SK-N-SH (cell line): ENCODE results near the gene TAP1. TPM values are rescaled to one million over a fixed set of nuclear protein-coding genes. Genes with fewer than 3 reads are reported as not detected.

Experiments
- CTCF ChIA-PET: fragments of 300-600, 350-600 bp; formaldehyde crosslinking; extraction: SDS; loops from one replicate; lab custom pipeline; 2021; lab: Yijun Ruan, JAX
- POLR2A ChIA-PET: fragments of 350-600 bp; sonication (Branson Sonifier 250); formaldehyde crosslinking; extraction: SDS; loops from one replicate; lab custom pipeline; 2020; ENCODE audit warnings: antibody characterized with exemption, inconsistent platforms; lab: Yijun Ruan, JAX
- DNase-seq: peaks from one replicate; pipeline ENCODE4 v3.0.0; 2012
- H2AFZ ChIP-seq: fragments of 200-600 bp; sonication (generic); 2 replicates; pipeline ENCODE4 v1.8.1; 2016; ENCODE audit warnings: antibody characterized with exemption, mild to moderate bottlenecking, low read depth
- H3F3A ChIP-seq: fragments of 200-600 bp; sonication (generic); replicated peaks from 2 replicates; pipeline ENCODE3; 2016; ENCODE audit warnings: antibody characterized with exemption, mild to moderate bottlenecking; ENCODE audit not compliant: insufficient read depth
- H3K27ac ChIP-seq, 2 experiments: fragments of 200-500 bp in 1 of 2; fragments of 200-600 bp in 1 of 2; sonication (Bioruptor generic) in 1 of 2; sonication (generic), shearing (Covaris generic) in 1 of 2; 2 replicates each; pipeline versions ENCODE4 v1.5.1 to v1.6.1; 2014 to 2016; ENCODE audit warnings: low read depth in 2 of 2, inconsistent platforms in 1 of 2, low read length in 1 of 2, mild to moderate bottlenecking in 1 of 2, mixed read lengths in 1 of 2
- H3K27me3 ChIP-seq: fragments of 200-600 bp; sonication (generic), shearing (Covaris generic); 2 replicates; pipeline ENCODE4 v1.6.1; 2016; ENCODE audit warnings: mixed run types; ENCODE audit not compliant: insufficient read depth
- H3K36me3 ChIP-seq, 2 experiments: fragments of 200-500 bp in 1 of 2; fragments of 200-600 bp in 1 of 2; sonication (Bioruptor generic) in 1 of 2; sonication (generic) in 1 of 2; replicated peaks in 1 of 2; 2 replicates each; pipeline versions ENCODE3 to v1.5.1; 2014 to 2016; ENCODE audit warnings: low read length in 1 of 2, mild to moderate bottlenecking in 1 of 2; ENCODE audit not compliant: insufficient read depth in 2 of 2, control insufficient read depth in 1 of 2
- H3K4me1 ChIP-seq, 2 experiments: fragments of 200-500 bp in 1 of 2; fragments of 200-600 bp in 1 of 2; sonication (Bioruptor generic) in 1 of 2; sonication (generic), shearing (Covaris generic) in 1 of 2; 2 replicates each; pipeline versions ENCODE4 v1.5.1 to v1.6.1; 2014 to 2016; ENCODE audit warnings: low read depth in 1 of 2, low read length in 1 of 2, mixed run types in 1 of 2; ENCODE audit not compliant: insufficient read depth in 2 of 2, control insufficient read depth in 1 of 2
- H3K4me2 ChIP-seq: fragments of 200-600 bp; sonication (generic), shearing (Covaris generic); 2 replicates; pipeline ENCODE4 v1.6.1; 2017; ENCODE audit warnings: mixed run types
- H3K4me3 ChIP-seq, 2 experiments: fragments of 200-500 bp in 1 of 2; fragments of 200-600 bp in 1 of 2; sonication (Bioruptor generic) in 1 of 2; sonication (generic), shearing (Covaris generic) in 1 of 2; 2 replicates each; pipeline versions ENCODE4 v1.5.1 to v1.8.1; 2014 to 2016; ENCODE audit warnings: low read depth in 2 of 2, inconsistent platforms in 1 of 2, low read length in 1 of 2, mild to moderate bottlenecking in 1 of 2, mixed read lengths in 1 of 2, moderate library complexity in 1 of 2
- H3K79me2 ChIP-seq: fragments of 200-600 bp; sonication (generic); 2 replicates; pipeline ENCODE4 v1.8.1; 2017; ENCODE audit warnings: mild to moderate bottlenecking; ENCODE audit not compliant: insufficient read depth
- H3K9ac ChIP-seq: fragments of 200-600 bp; sonication (generic); 2 replicates; pipeline ENCODE4 v1.6.1; 2017; ENCODE audit warnings: mixed run types
- H3K9me2 ChIP-seq: fragments of 200-600 bp; sonication (generic); 2 replicates; pipeline ENCODE4 v1.6.1; 2017; ENCODE audit warnings: mixed run types
- H3K9me3 ChIP-seq: fragments of 200-600 bp; sonication (generic); 2 replicates; pipeline ENCODE4 v1.6.1; 2017; ENCODE audit warnings: mixed run types, mild to moderate bottlenecking, moderate library complexity
- H4K20me1 ChIP-seq: fragments of 200-600 bp; sonication (generic); 2 replicates; pipeline ENCODE4 v1.6.1; 2017; ENCODE audit warnings: mild to moderate bottlenecking, mixed run types; ENCODE audit not compliant: insufficient read depth
- ELF1 ChIP-seq: IDR thresholded peaks from 2 replicates; pipeline ENCODE4 v1.4.0; 2012
- EZH2phosphoT487 ChIP-seq: fragments of 200-600 bp; sonication (generic); IDR thresholded peaks from 2 replicates; pipeline ENCODE4 v1.6.1; 2017; ENCODE audit warnings: low read depth, mixed run types, mild to moderate bottlenecking, antibody characterized with exemption, moderate library complexity, borderline replicate concordance
- FOXJ3 ChIP-seq: sonication (generic); formaldehyde crosslinking; IDR thresholded peaks from 2 replicates; pipeline ENCODE4 v1.5.1; 2020; ENCODE audit warnings: mild to moderate bottlenecking, missing genetic modification reagents
- MAX ChIP-seq: IDR thresholded peaks from 2 replicates; pipeline ENCODE4 v1.4.0; 2012; ENCODE audit warnings: low read depth
- NFIC ChIP-seq: IDR thresholded peaks from 2 replicates; pipeline ENCODE4 v1.4.0; 2012; ENCODE audit warnings: borderline replicate concordance
- TAF1 ChIP-seq: IDR thresholded peaks from 2 replicates; pipeline ENCODE4 v1.6.1; 2012; ENCODE audit warnings: low read depth, mild to moderate bottlenecking, low read length, moderate library complexity, borderline replicate concordance
- TCF12 ChIP-seq: IDR thresholded peaks from 2 replicates; pipeline ENCODE4 v1.4.0; 2012
- TEAD4 ChIP-seq: IDR thresholded peaks from 2 replicates; pipeline ENCODE4 v1.4.0; 2012; ENCODE audit warnings: mild to moderate bottlenecking, borderline replicate concordance; ENCODE audit not compliant: insufficient read depth
- YY1 ChIP-seq: IDR thresholded peaks from 2 replicates; pipeline ENCODE4 v1.4.0; 2012; ENCODE audit warnings: low read depth, mild to moderate bottlenecking
- WGBS: methylation state at CpG from one replicate; pipeline ENCODE4 v1.1.6; 2017; ENCODE audit warnings: low lambda C conversion rate; 5-methylcytosine and 5-hydroxymethylcytosine counted together
- polyA plus RNA-seq, 3 experiments: library from polyadenylated mRNA; depleted of rRNA; stranded (reverse); fragments of >200 nt; gene quantifications; 2 replicates each; pipeline ENCODE4 v1.2.3, GENCODE V29; 2012
- TF ChIP-seq, protein P1 (sequence below): IDR thresholded peaks from 2 replicates; pipeline ENCODE4 v1.4.0; 2012; ENCODE audit warnings: low read depth, borderline replicate concordance
- TF ChIP-seq, protein P2 (sequence below): fragments of 200-600 bp; sonication (generic); IDR thresholded peaks from 2 replicates; pipeline ENCODE4 v1.6.1; 2017; ENCODE audit warnings: antibody characterized with exemption, mild to moderate bottlenecking, moderate library complexity

The TAP1 gene
- polyA plus RNA-seq, 1 of the 3 experiments (the other 2 are of a cell fraction), result 31.1 TPM

GRCh38 chr6:32803416-32803815 lies 50.1 kb downstream of the TAP1 start:
- CTCF ChIA-PET, result interaction anchor here (0.6 to 3.8 kb wide), 5 partner anchors 35 to 869 kb away, joined by 3 to 14 read pairs (median 4); partner anchors contain the start of gene TAP2
- no peaks in the 10 kb centered on the region for H3F3A ChIP-seq
- peaks cover 15% of the 10 kb centered on the region; the same call in 1 of the 2 replicates for H3K27me3 ChIP-seq
- 2% methylated on average over 2 of the region's 2 CpGs for WGBS
- H3K9me2 ChIP-seq, result no peaks in the 10 kb centered on the region
- H3K79me2 ChIP-seq, result no peaks in the 10 kb centered on the region
- no peak for TF ChIP-seq ELF1
- TF ChIP-seq NFIC, result no peak
- no peak for TF ChIP-seq FOXJ3 (CRISPR knock-in tag)
- TF ChIP-seq, protein P1, sequence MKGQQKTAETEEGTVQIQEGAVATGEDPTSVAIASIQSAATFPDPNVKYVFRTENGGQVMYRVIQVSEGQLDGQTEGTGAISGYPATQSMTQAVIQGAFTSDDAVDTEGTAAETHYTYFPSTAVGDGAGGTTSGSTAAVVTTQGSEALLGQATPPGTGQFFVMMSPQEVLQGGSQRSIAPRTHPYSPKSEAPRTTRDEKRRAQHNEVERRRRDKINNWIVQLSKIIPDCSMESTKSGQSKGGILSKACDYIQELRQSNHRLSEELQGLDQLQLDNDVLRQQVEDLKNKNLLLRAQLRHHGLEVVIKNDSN, result no peak
- TF ChIP-seq TCF12, result no peak
- TF ChIP-seq, all 33 proteins: peak for 0
- POLR2A ChIA-PET, result no interaction called here
- Histone ChIP-seq H3K9ac (no peak overlapping the region), H3K4me2 (no peak overlapping the region), H3K9me3 (no peaks in the 10 kb centered on the region), H3K36me3 (no peaks in the 10 kb centered on the region), H4K20me1 (no peaks in the 10 kb centered on the region), H3K27ac (no peak overlapping the region), H2AFZ (no peak overlapping the region), H3K4me3 (no peak overlapping the region), H3K4me1 (no peaks in the 10 kb centered on the region)
- no peak for DNase-seq

- no peaks in the 10 kb centered on the region for H3K9me3 ChIP-seq
- POLR2A ChIA-PET, result no interaction called here
- TF ChIP-seq TAF1 (no peak), EZH2phosphoT487 (no peak), YY1 (no peak), MAX (no peak), TEAD4 (no peak)
- TF ChIP-seq, protein P2, sequence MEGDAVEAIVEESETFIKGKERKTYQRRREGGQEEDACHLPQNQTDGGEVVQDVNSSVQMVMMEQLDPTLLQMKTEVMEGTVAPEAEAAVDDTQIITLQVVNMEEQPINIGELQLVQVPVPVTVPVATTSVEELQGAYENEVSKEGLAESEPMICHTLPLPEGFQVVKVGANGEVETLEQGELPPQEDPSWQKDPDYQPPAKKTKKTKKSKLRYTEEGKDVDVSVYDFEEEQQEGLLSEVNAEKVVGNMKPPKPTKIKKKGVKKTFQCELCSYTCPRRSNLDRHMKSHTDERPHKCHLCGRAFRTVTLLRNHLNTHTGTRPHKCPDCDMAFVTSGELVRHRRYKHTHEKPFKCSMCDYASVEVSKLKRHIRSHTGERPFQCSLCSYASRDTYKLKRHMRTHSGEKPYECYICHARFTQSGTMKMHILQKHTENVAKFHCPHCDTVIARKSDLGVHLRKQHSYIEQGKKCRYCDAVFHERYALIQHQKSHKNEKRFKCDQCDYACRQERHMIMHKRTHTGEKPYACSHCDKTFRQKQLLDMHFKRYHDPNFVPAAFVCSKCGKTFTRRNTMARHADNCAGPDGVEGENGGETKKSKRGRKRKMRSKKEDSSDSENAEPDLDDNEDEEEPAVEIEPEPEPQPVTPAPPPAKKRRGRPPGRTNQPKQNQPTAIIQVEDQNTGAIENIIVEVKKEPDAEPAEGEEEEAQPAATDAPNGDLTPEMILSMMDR, result no peak
- H3K4me1 ChIP-seq, result no peaks in the 10 kb centered on the region; a peak in 1 of 4 replicates
- no peaks in the 10 kb centered on the region for H3F3A ChIP-seq
- H3K4me3 ChIP-seq, result no peak overlapping the region
- no peak overlapping the region for H3K27ac ChIP-seq
- no peak overlapping the region for H3K9ac ChIP-seq
- WGBS, result 11% methylated on average over 3 of the region's 3 CpGs
- no peaks in the 10 kb centered on the region for H3K36me3 ChIP-seq
- DNase-seq, result no peak
- H3K9me2 ChIP-seq, result no peaks in the 10 kb centered on the region
- H4K20me1 ChIP-seq, result no peaks in the 10 kb centered on the region
- H3K79me2 ChIP-seq, result no peaks in the 10 kb centered on the region
- H3K4me2 ChIP-seq, result no peak overlapping the region
- no peak overlapping the region for H2AFZ ChIP-seq
- CTCF ChIA-PET, result interaction anchor here (0.7 to 2.1 kb wide), 8 partner anchors 12 to 554 kb away, joined by 3 to 9 read pairs (median 4); no protein-coding TSS in a partner anchor
- peaks cover 19% of the 10 kb centered on the region; the same call in 1 of the 2 replicates for H3K27me3 ChIP-seq
Measured at GRCh38 chr6:32799740-32800139, 53.8 kb downstream of the TAP1 start.
